DMS 273 treated with DMSO at 0.1 percent for 48 hours (cell line): ENCODE data around the gene DEK.
"Not testable (repeated sequence)": the region's sequence is repeated elsewhere in the genome, so short reads cannot be mapped to it uniquely, and the experiment has no call there.

ENCODE experiments used
- DNase-seq: peaks from one replicate; lab custom pipeline; 2025; lab: John Stamatoyannopoulos, UW

The DEK gene

GRCh38 chr6:18203786-18204185 is 60.5 kb downstream of the DEK start:
- no peak for DNase-seq

- DNase-seq, result no peak
These were observed 72.3 kb downstream of the DEK start for GRCh38 chr6:18192026-18192425.

DNA sequence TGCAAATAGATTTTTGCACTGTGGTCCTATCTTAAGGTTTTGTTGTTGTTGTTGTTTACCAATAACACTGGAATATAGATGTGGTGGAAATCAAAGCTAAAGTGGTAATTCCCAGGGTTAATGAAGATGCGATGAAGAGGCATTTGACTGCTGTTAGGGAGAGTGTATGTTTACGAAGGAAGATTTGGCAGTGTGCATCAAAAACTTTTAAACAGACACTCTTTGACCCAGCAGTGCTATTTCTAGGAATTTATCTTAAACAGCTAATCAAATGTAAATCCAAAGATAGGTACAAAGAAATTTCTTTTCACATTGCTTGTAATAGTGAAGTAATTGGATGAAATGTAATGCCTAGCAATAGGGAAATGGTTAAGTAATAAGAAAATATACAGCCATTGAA is 75.1 kb downstream of the DEK start:
- DNase-seq, result no peak

GRCh38 chr6:18187701-18188100 is 76.6 kb downstream of the DEK start:
- no peak for DNase-seq

- DNase-seq, result no peak
These were observed 77.6 kb downstream of the DEK start for GRCh38 chr6:18186540-18187250.

DNA sequence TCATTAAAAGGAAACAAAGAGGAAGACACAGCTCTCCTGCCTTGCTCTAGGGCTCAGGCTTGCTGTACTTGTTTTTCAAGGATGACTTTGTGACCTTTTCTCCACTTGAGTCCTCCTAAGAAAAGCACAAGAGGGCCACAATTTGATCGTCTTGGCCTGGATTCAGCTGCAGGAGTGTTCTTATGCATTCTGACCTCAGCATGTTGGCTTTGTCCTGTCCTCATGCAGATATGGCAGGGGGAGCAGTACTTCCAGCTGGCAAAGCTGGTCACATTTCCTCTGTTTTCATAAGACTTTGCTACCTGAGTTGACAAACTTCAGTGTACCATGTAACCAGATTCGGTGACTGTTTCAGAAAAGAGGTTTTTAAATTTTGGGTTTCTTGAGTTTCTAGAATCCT is 78.3 kb downstream of the DEK start:
- no peak for DNase-seq

- no peak for DNase-seq
These were observed 78.7 kb downstream of the DEK start for GRCh38 chr6:18185624-18186023.

GRCh38 chr6:18183766-18184165 is 80.6 kb downstream of the DEK start:
- no peak for DNase-seq

- no peak for DNase-seq
These were observed 81.8 kb downstream of the DEK start for GRCh38 chr6:18182568-18182967.

DNA sequence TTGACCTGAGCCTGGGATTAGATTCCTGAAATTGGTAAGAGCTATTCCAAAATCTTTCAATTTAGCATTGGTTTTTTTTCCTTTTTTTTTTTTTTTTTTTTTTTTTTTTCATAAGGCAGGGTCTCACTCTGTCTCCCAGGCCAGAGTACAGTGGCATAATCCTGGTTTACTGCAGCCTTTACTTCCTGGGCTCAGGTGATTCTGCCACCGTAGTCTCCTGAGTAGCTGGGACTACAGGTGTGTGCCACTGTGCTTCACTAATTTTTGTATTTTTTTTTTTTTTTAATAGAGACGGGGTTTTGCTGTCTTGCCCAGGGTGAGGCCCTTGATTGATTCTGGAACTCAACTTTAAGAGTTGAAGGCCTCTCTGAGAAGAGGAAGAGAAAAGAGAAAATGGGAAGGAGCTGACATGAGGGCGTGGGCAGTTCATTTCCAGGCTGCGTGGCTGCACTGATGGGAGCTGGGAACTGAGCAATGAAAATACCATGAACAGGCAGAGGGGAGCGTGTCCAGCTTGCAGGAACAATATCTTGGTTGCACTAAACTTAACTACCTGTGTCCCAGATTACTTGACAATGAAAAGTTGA is 84.5 kb downstream of the DEK start:
- DNase-seq, result no peak

DNA sequence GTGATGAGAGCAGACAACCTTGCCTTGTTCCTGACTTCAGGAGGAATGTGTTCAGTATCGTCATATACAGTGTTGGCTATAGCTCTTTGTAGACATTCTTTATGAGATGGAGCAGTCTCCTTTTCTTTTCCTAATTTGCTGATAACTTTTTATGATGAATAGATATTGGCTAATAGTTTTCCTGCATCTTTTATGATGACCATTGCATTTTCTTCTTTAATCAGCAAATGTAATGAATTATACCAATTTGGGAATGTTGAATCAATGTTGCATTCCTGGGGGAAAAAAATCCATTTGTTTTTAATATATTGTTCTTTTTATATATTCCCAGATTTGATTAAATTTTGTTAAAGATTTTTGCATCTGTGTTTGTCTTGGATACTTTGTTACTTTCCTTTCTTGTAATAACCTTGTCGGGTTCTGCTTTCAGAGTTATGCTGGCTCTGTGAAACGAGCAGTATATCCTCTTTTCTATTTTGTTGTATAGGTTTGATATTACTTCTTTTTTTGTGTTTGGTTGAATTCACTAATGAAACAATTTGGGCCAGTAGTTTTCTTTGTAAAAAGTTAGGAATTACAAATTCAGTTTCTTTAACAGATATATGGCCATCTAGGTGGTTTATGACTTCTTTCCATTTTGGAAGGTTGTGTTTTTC is 85.2 kb downstream of the DEK start:
- DNase-seq, result no peak

DNA sequence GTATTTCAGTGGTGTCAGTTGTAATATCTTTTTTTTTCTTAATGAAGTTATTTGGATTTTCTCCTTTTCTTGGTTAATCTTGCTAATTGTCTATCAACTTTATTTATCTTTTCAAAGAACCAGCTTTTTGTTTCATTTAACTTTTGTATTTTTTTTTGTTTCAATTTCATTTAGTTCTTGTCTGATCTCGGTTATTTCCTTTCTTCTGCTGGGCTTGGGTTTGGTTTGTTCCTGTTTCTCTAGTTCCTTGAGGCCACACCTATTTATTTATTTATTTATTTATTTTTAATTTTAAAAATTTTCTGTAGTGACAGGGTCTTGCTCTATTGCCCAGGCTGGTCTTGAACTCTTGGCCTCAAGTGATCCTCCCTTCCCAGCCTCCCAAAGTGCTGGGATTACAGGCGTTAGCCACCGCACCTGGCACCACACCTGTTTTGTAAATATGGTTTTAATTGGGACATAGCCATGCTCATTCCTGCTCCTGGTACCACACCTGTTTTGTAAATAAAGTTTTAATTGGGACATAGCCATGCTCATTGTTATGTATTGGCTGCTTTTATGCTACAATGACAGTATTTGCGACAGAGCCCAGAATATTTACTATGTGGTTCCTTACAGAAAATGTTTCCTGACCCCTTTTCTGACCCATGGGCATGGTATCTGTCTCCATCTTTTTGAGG is 86.9 kb downstream of the DEK start:
- no peak for DNase-seq

DNA sequence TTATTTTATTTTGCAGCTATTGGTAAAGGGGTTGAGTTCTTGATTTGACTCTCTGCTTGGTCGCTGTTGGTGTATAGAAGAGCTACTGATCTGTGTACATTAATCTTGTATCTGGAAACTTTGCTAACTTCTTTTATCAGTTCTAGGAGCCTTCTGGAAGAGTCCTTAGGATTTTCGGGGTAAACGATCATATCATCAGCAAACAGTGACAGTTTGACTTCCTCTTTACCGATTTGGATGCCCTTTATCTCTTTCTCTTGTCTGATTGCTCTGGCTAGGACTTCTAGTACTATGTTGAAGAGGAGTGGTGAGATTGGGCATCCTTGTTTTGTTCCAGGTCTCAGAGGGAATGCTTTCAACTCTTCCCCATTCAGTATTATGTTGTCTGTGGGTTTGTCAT is 88.1 kb downstream of the DEK start:
- DNase-seq, result not testable (repeated sequence)
